HUES64 (cell line): ENCODE measurements around the gene PAPPA.

Source experiments
- H3K27ac ChIP-seq: 2 replicates; pipeline ENCODE4 v1.7.0; 2013; ENCODE audit warnings: low read depth, low read length, inconsistent platforms
- H3K27me3 ChIP-seq: 2 replicates; pipeline ENCODE4 v1.6.1; 2013; ENCODE audit warnings: mild to moderate bottlenecking, low read length; ENCODE audit not compliant: insufficient read depth
- H3K36me3 ChIP-seq: 2 replicates; pipeline ENCODE4 v1.6.1; 2013; ENCODE audit warnings: mild to moderate bottlenecking, low read length; ENCODE audit not compliant: insufficient read depth
- H3K4me1 ChIP-seq: 2 replicates; pipeline ENCODE4 v1.6.1; 2013; ENCODE audit warnings: mild to moderate bottlenecking, low read length, moderate library complexity; ENCODE audit not compliant: insufficient read depth
- H3K4me3 ChIP-seq: 2 replicates; pipeline ENCODE4 v1.5.1; 2013; ENCODE audit warnings: mild to moderate bottlenecking, low read length, moderate library complexity
- H3K9ac ChIP-seq: 2 replicates; pipeline ENCODE4 v1.6.1; 2013; ENCODE audit warnings: mild to moderate bottlenecking, low read depth, low read length
- H3K9me3 ChIP-seq: 2 replicates; pipeline ENCODE4 v1.6.1; 2013; ENCODE audit warnings: low read depth, low read length; ENCODE audit not compliant: insufficient read depth
- WGBS: fragments of 150-250, 120-280 bp; methylation state at CpG from one replicate; pipeline ENCODE4 v1.1.7; 2013; ENCODE audit warnings: missing lambda C conversion rate; 5-methylcytosine and 5-hydroxymethylcytosine counted together

Gene PAPPA

GRCh38 chr9:116141864-116142561 is 11.6 kb upstream of the PAPPA start:
- Histone ChIP-seq H3K9ac (no peak overlapping the region), H3K4me1 (no peaks in the 10 kb centered on the region), H3K27ac (no peak overlapping the region), H3K9me3 (no peaks in the 10 kb centered on the region), H3K27me3 (no peaks in the 10 kb centered on the region), H3K36me3 (no peaks in the 10 kb centered on the region), H3K4me3 (no peak overlapping the region)
- 93% methylated on average over 6 of the region's 6 CpGs for WGBS

- Histone ChIP-seq H3K4me3 (no peak overlapping the region), H3K4me1 (no peaks in the 10 kb centered on the region), H3K36me3 (no peaks in the 10 kb centered on the region), H3K9me3 (no peaks in the 10 kb centered on the region), H3K9ac (no peak overlapping the region), H3K27me3 (no peaks in the 10 kb centered on the region), H3K27ac (no peak overlapping the region)
- WGBS: 84% methylated on average over 4 of the region's 5 CpGs
These were observed 10.7 kb upstream of the PAPPA start for GRCh38 chr9:116142706-116143492.

GRCh38 chr9:116144038-116144437 is 9.6 kb upstream of the PAPPA start:
- no peaks in the 10 kb centered on the region for H3K36me3 ChIP-seq
- no peaks in the 10 kb centered on the region for H3K27me3 ChIP-seq
- 79% methylated on average over 5 of the region's 5 CpGs for WGBS
- no peaks in the 10 kb centered on the region for H3K4me1 ChIP-seq
- no peaks in the 10 kb centered on the region for H3K9me3 ChIP-seq
- H3K4me3 ChIP-seq: no peak overlapping the region
- H3K27ac ChIP-seq: no peak overlapping the region
- H3K9ac ChIP-seq: no peak overlapping the region

- H3K9me3 ChIP-seq: no peaks in the 10 kb centered on the region
- 82% methylated on average over 2 of the region's 2 CpGs for WGBS
- H3K4me1 ChIP-seq: no peaks in the 10 kb centered on the region
- H3K36me3 ChIP-seq: no peaks in the 10 kb centered on the region
- H3K9ac ChIP-seq: no peak overlapping the region
- H3K27me3 ChIP-seq: no peaks in the 10 kb centered on the region
- H3K4me3 ChIP-seq: no peak overlapping the region
- H3K27ac ChIP-seq: no peak overlapping the region
These were observed 9.0 kb upstream of the PAPPA start for GRCh38 chr9:116144555-116144954.

- Histone ChIP-seq H3K4me3 (no peak overlapping the region), H3K27me3 (no peaks in the 10 kb centered on the region), H3K9me3 (no peaks in the 10 kb centered on the region), H3K4me1 (no peaks in the 10 kb centered on the region), H3K36me3 (no peaks in the 10 kb centered on the region), H3K27ac (no peak overlapping the region), H3K9ac (no peak overlapping the region)
These were observed 8.6 kb upstream of the PAPPA start for GRCh38 chr9:116145036-116145435.

GRCh38 chr9:116147821-116148220 is 5.8 kb upstream of the PAPPA start:
- Histone ChIP-seq H3K9me3 (no peaks in the 10 kb centered on the region), H3K4me1 (peaks cover 5% of the 10 kb centered on the region), H3K9ac (no peak overlapping the region), H3K4me3 (no peak overlapping the region), H3K36me3 (no peaks in the 10 kb centered on the region), H3K27ac (no peak overlapping the region), H3K27me3 (no peaks in the 10 kb centered on the region)
- WGBS: 96% methylated on average over 3 of the region's 4 CpGs

GRCh38 chr9:116149844-116150243 is 3.7 kb upstream of the PAPPA start:
- peaks cover 10% of the 10 kb centered on the region for H3K27me3 ChIP-seq
- WGBS: 32% methylated on average over 4 of the region's 4 CpGs
- H3K9me3 ChIP-seq: no peaks in the 10 kb centered on the region
- no peak overlapping the region for H3K27ac ChIP-seq
- no peak overlapping the region for H3K9ac ChIP-seq
- H3K4me1 ChIP-seq: peaks cover 9% of the 10 kb centered on the region
- H3K36me3 ChIP-seq: no peaks in the 10 kb centered on the region
- no peak overlapping the region for H3K4me3 ChIP-seq

GRCh38 chr9:116151199-116151598 is 2.4 kb upstream of the PAPPA start:
- H3K9ac ChIP-seq: no peak overlapping the region
- no peak overlapping the region for H3K27ac ChIP-seq
- peaks cover 14% of the 10 kb centered on the region for H3K4me1 ChIP-seq
- no peaks in the 10 kb centered on the region for H3K36me3 ChIP-seq
- WGBS: 68% methylated on average over 4 of the region's 4 CpGs
- H3K27me3 ChIP-seq: peaks cover 23% of the 10 kb centered on the region
- no peak overlapping the region for H3K4me3 ChIP-seq
- H3K9me3 ChIP-seq: no peaks in the 10 kb centered on the region

- no peak overlapping the region for H3K27ac ChIP-seq
- H3K9ac ChIP-seq: no peak overlapping the region
- H3K27me3 ChIP-seq: peaks cover 31% of the 10 kb centered on the region
- H3K4me3 ChIP-seq: no peak overlapping the region
- H3K9me3 ChIP-seq: no peaks in the 10 kb centered on the region
- no peaks in the 10 kb centered on the region for H3K36me3 ChIP-seq
- H3K4me1 ChIP-seq: peaks cover 18% of the 10 kb centered on the region
- WGBS: 64% methylated on average over 5 of the region's 6 CpGs
These were observed 1.6 kb upstream of the PAPPA start for GRCh38 chr9:116151966-116152381.

GRCh38 chr9:116152390-116152789 is 1.2 kb upstream of the PAPPA start:
- H3K4me1 ChIP-seq: peaks cover 20% of the 10 kb centered on the region
- no CpG with 5 or more reads among the region's 2 CpGs for WGBS
- H3K27me3 ChIP-seq: peaks cover 33% of the 10 kb centered on the region
- no peak overlapping the region for H3K9ac ChIP-seq
- no peak overlapping the region for H3K27ac ChIP-seq
- H3K36me3 ChIP-seq: no peaks in the 10 kb centered on the region
- no peak overlapping the region for H3K4me3 ChIP-seq
- no peaks in the 10 kb centered on the region for H3K9me3 ChIP-seq

GRCh38 chr9:116152941-116153764 is 438 bp upstream of the PAPPA start:
- Histone ChIP-seq H3K9me3 (no peaks in the 10 kb centered on the region), H3K27ac (no peak overlapping the region), H3K27me3 (peaks cover 41% of the 10 kb centered on the region), H3K36me3 (no peaks in the 10 kb centered on the region), H3K9ac (0 out of 2 replicates have a peak overlapping the region, but pooled peaks have one; percentile 11), H3K4me3 (peak overlapping the region; percentile 59), H3K4me1 (peaks cover 28% of the 10 kb centered on the region)
- 10% methylated on average over 7 of the region's 9 CpGs for WGBS
